CD4-positive, alpha-beta T cell treated with Interleukin-4 for 4 hours (primary cell): ENCODE data around the gene CADM1.

ENCODE experiments used
- DNase-seq: peaks from one replicate; pipeline ENCODE4 v3.0.0-alpha.2; 2020

Gene CADM1

GRCh38 chr11:115439969-115440540 lies 64.2 kb downstream of the CADM1 start:
- no peak for DNase-seq

GRCh38 chr11:115439385-115439784 lies 64.8 kb downstream of the CADM1 start:
- no peak for DNase-seq

- no peak for DNase-seq
Observed at GRCh38 chr11:115437902-115438575, 66.2 kb downstream of the CADM1 start.

- no peak for DNase-seq
Observed at GRCh38 chr11:115430345-115430744, 73.9 kb downstream of the CADM1 start.

- no peak for DNase-seq
Observed at GRCh38 chr11:115428306-115428705, 75.9 kb downstream of the CADM1 start.

GRCh38 chr11:115425816-115426215 lies 78.4 kb downstream of the CADM1 start:
- no peak for DNase-seq

GRCh38 chr11:115425250-115425649 lies 79.0 kb downstream of the CADM1 start:
- no peak for DNase-seq

- DNase-seq: no peak
Observed at GRCh38 chr11:115423728-115424459, 80.3 kb downstream of the CADM1 start.

- no peak for DNase-seq
Observed at GRCh38 chr11:115421992-115422689, 82.1 kb downstream of the CADM1 start.

GRCh38 chr11:115421352-115421991 lies 82.7 kb downstream of the CADM1 start:
- DNase-seq: no peak

GRCh38 chr11:115420505-115420904 lies 83.7 kb downstream of the CADM1 start:
- DNase-seq: no peak

- DNase-seq: no peak
Observed at GRCh38 chr11:115418626-115419025, 85.6 kb downstream of the CADM1 start.

- DNase-seq: no peak
Observed at GRCh38 chr11:115418081-115418480, 86.1 kb downstream of the CADM1 start.

- DNase-seq: no peak
Observed at GRCh38 chr11:115411120-115411519, 93.1 kb downstream of the CADM1 start.

GRCh38 chr11:115409691-115410220 lies 94.5 kb downstream of the CADM1 start:
- no peak for DNase-seq

GRCh38 chr11:115409116-115409670 lies 95.0 kb downstream of the CADM1 start:
- DNase-seq: no peak

- DNase-seq: no peak
Observed at GRCh38 chr11:115408036-115408921, 95.9 kb downstream of the CADM1 start.

- no peak for DNase-seq
Observed at GRCh38 chr11:115407496-115407895, 96.7 kb downstream of the CADM1 start.

GRCh38 chr11:115406404-115406803 lies 97.8 kb downstream of the CADM1 start:
- no peak for DNase-seq

- DNase-seq: no peak
Observed at GRCh38 chr11:115398333-115399080, 105.7 kb downstream of the CADM1 start.

GRCh38 chr11:115396533-115396932 lies 107.7 kb downstream of the CADM1 start:
- DNase-seq: no peak
